WTC11 (cell line): ENCODE measurements around the gene SLC38A8. TPM values are rescaled to one million over a fixed set of nuclear protein-coding genes. Genes with fewer than 3 reads are reported as not detected.

Experiments
- ATAC-seq: fragments of 200-7000 bp; cut with Tn5 transposase; 2 replicates; pipeline ENCODE4 v1.10.0; 2021; ENCODE audit warnings: mild to moderate bottlenecking, moderate library complexity
- CTCF ChIA-PET: fragments of 300-600 bp; sonication (Branson Sonifier 250); formaldehyde crosslinking; loops from one replicate; lab custom pipeline; 2021; ENCODE audit warnings: antibody characterized with exemption; lab: Charles Lee
- POLR2A ChIA-PET: fragments of 350-600 bp; sonication (Branson Sonifier 250); formaldehyde crosslinking; loops from one replicate; lab custom pipeline; 2021; ENCODE audit warnings: antibody characterized with exemption; lab: Charles Lee
- DNase-seq: peaks from one replicate; pipeline ENCODE4 v3.0.0; 2021; ENCODE audit warnings: low spot score
- H3K27ac Mint-ChIP-seq: 2 replicates; pipeline ENCODE4 v1.8.0; 2021; ENCODE audit warnings: mixed read lengths
- H3K27me3 Mint-ChIP-seq: 2 replicates; pipeline ENCODE4 v1.8.0; 2021; ENCODE audit warnings: low read depth, mild to moderate bottlenecking, moderate library complexity, mixed read lengths
- H3K36me3 Mint-ChIP-seq: 2 replicates; pipeline ENCODE4 v1.8.0; 2021; ENCODE audit warnings: mixed read lengths
- H3K4me1 Mint-ChIP-seq: 2 replicates; pipeline ENCODE4 v1.8.0; 2022; ENCODE audit warnings: mixed read lengths
- H3K4me3 Mint-ChIP-seq: 2 replicates; pipeline ENCODE4 v1.8.0; 2021; ENCODE audit warnings: mild to moderate bottlenecking, moderate library complexity, mixed read lengths
- H3K9me3 Mint-ChIP-seq: 2 replicates; pipeline ENCODE4 v1.8.0; 2021; ENCODE audit warnings: mixed read lengths
- CREB1 ChIP-seq: sonication (generic); formaldehyde crosslinking; IDR thresholded peaks from 2 replicates; pipeline ENCODE4 v1.8.0; 2023; ENCODE audit warnings: mild to moderate bottlenecking, missing genetic modification reagents
- JUN ChIP-seq: sonication (generic); formaldehyde crosslinking; IDR thresholded peaks from 2 replicates; pipeline ENCODE4 v1.8.0; 2023; ENCODE audit warnings: mild to moderate bottlenecking, missing genetic modification reagents
- KAT7 ChIP-seq: sonication (generic); formaldehyde crosslinking; IDR thresholded peaks from 2 replicates; pipeline ENCODE4 v1.8.1; 2023; ENCODE audit warnings: missing genetic modification reagents, mild to moderate bottlenecking, borderline replicate concordance
- MXD4 ChIP-seq: fragments of 250-450 bp; sonication (Bioruptor Pico); IDR thresholded peaks from 2 replicates; pipeline ENCODE4 v1.8.0; 2021; ENCODE audit warnings: mild to moderate bottlenecking, moderate library complexity, borderline replicate concordance
- NFATC4 ChIP-seq: fragments of 250-450 bp; sonication (Bioruptor Pico); IDR thresholded peaks from 2 replicates; pipeline ENCODE4 v1.9.0; 2021; ENCODE audit warnings: mild to moderate bottlenecking
- NFE2L1 ChIP-seq: sonication (generic); formaldehyde crosslinking; IDR thresholded peaks from 2 replicates; pipeline ENCODE4 v1.8.1; 2023; ENCODE audit warnings: missing genetic modification reagents
- RORB ChIP-seq: fragments of 250-450 bp; sonication (Bioruptor Pico); IDR thresholded peaks from 2 replicates; pipeline ENCODE4 v1.9.0; 2021; ENCODE audit warnings: mild to moderate bottlenecking
- ZNF138 ChIP-seq: sonication (generic); formaldehyde crosslinking; conservative IDR thresholded peaks from 2 replicates; pipeline ENCODE4 v1.8.1; 2022; ENCODE audit warnings: mild to moderate bottlenecking, moderate library complexity, missing genetic modification reagents
- ZNF232 ChIP-seq: sonication (generic); formaldehyde crosslinking; IDR thresholded peaks from 2 replicates; pipeline ENCODE4 v1.8.0; 2022; ENCODE audit warnings: mild to moderate bottlenecking, missing genetic modification reagents
- ZNF423 ChIP-seq: fragments of 250-450 bp; sonication (Bioruptor Pico); IDR thresholded peaks from 2 replicates; pipeline ENCODE4 v2.1.2; 2022; ENCODE audit warnings: mild to moderate bottlenecking, moderate library complexity
- ZNF671 ChIP-seq: fragments of 250-450 bp; sonication (Bioruptor Pico); IDR thresholded peaks from 2 replicates; pipeline ENCODE4 v1.8.0; 2021; ENCODE audit warnings: mild to moderate bottlenecking
- total RNA-seq: library from RNA; stranded (reverse); gene quantifications from 3 replicates; pipeline ENCODE4 v1.2.3, GENCODE V29; 2021
- TF ChIP-seq, protein P1 (sequence below): fragments of 250-450 bp; sonication (Bioruptor Pico); IDR thresholded peaks from 2 replicates; pipeline ENCODE4 v1.9.0; 2021; ENCODE audit warnings: mild to moderate bottlenecking, borderline replicate concordance
- TF ChIP-seq, protein P2 (sequence below): sonication (generic); formaldehyde crosslinking; IDR thresholded peaks from 2 replicates; pipeline ENCODE4 v1.8.1; 2023; ENCODE audit warnings: mild to moderate bottlenecking, missing genetic modification reagents
- TF ChIP-seq, protein P3 (sequence below): sonication (generic); formaldehyde crosslinking; IDR thresholded peaks from 2 replicates; pipeline ENCODE4 v1.8.1; 2022; ENCODE audit warnings: missing genetic modification reagents, borderline replicate concordance
- TF ChIP-seq, protein P4 (sequence below): fragments of 250-450 bp; sonication (Bioruptor Pico); IDR thresholded peaks from 2 replicates; pipeline ENCODE4 v1.9.0; 2021; ENCODE audit warnings: moderate library complexity, mild to moderate bottlenecking, inconsistent platforms, borderline replicate concordance
- TF ChIP-seq, protein P5 (sequence below): sonication (generic); formaldehyde crosslinking; IDR thresholded peaks from 2 replicates; pipeline ENCODE4 v1.8.1; 2023; ENCODE audit warnings: mild to moderate bottlenecking, missing genetic modification reagents, moderate library complexity
- TF ChIP-seq, protein P6 (sequence below): sonication (generic); formaldehyde crosslinking; IDR thresholded peaks from 2 replicates; pipeline ENCODE4 v1.8.1; 2022; ENCODE audit warnings: low read depth, missing genetic modification reagents, borderline replicate concordance
- TF ChIP-seq, protein P7 (sequence below): sonication (generic); formaldehyde crosslinking; IDR thresholded peaks from 2 replicates; pipeline ENCODE4 v1.8.0; 2023; ENCODE audit warnings: missing genetic modification reagents, mild to moderate bottlenecking, borderline replicate concordance

Gene SLC38A8
- total RNA-seq, 1 experiment from 2014 or later, result not detected

DNA sequence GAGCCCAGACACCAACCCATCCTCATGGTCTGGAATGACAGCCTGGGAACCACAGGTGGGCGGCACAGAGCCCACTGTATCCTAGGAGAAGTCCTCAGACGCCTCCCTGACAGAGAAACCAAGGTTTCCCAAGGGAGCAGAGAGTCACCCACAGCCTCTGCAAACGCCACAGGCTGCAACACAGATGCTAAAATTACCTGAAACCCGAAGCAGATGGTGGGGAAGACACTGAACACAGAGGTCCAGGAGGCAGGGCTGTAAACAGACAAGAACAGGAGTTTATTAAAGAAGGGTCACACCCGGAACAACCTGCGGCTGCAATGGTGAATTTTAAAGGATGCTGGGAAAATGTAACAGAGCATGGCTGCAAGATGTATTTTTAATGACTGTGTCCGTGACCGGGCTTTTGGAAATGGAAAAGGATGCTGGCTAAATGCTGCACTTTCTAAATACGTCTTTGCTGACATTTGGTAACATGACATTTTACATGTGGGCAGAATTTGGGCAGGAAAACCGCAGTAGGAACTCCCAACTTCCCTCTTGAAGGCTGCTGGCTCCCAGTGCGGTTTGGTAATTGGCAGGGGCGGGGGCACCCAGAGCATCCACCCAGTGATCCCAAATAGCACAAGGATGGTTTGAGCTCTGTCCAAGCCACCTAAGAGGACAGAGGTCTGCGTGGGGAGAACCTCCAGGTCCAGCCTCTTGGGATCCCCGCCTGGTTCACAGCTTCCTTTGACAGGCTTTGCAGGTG, 13.1 kb downstream of the SLC38A8 start:
- no peak for ATAC-seq
- no peaks in the 10 kb centered on the region for H3K27me3 Mint-ChIP-seq
- no peak overlapping the region for H3K4me3 Mint-ChIP-seq
- no peak overlapping the region for H3K27ac Mint-ChIP-seq
- H3K4me1 Mint-ChIP-seq, result peaks cover 9% of the 10 kb centered on the region; the same call in 1 of the 2 replicates
- no peaks in the 10 kb centered on the region for H3K36me3 Mint-ChIP-seq
- DNase-seq, result no peak
- H3K9me3 Mint-ChIP-seq, result no peaks in the 10 kb centered on the region
- ChIA-PET POLR2A (interaction anchor here (0.6 kb wide), 1 partner anchor 11 kb away, joined by 6 read pairs; no protein-coding TSS in a partner anchor), CTCF (interaction anchor here (1.0 to 1.3 kb wide), 2 partner anchors 15 to 16 kb away, joined by 3 to 4 read pairs; no protein-coding TSS in a partner anchor)
- no peak for TF ChIP-seq ZNF671 (CRISPR knock-in tag)
- TF ChIP-seq, protein P1, sequence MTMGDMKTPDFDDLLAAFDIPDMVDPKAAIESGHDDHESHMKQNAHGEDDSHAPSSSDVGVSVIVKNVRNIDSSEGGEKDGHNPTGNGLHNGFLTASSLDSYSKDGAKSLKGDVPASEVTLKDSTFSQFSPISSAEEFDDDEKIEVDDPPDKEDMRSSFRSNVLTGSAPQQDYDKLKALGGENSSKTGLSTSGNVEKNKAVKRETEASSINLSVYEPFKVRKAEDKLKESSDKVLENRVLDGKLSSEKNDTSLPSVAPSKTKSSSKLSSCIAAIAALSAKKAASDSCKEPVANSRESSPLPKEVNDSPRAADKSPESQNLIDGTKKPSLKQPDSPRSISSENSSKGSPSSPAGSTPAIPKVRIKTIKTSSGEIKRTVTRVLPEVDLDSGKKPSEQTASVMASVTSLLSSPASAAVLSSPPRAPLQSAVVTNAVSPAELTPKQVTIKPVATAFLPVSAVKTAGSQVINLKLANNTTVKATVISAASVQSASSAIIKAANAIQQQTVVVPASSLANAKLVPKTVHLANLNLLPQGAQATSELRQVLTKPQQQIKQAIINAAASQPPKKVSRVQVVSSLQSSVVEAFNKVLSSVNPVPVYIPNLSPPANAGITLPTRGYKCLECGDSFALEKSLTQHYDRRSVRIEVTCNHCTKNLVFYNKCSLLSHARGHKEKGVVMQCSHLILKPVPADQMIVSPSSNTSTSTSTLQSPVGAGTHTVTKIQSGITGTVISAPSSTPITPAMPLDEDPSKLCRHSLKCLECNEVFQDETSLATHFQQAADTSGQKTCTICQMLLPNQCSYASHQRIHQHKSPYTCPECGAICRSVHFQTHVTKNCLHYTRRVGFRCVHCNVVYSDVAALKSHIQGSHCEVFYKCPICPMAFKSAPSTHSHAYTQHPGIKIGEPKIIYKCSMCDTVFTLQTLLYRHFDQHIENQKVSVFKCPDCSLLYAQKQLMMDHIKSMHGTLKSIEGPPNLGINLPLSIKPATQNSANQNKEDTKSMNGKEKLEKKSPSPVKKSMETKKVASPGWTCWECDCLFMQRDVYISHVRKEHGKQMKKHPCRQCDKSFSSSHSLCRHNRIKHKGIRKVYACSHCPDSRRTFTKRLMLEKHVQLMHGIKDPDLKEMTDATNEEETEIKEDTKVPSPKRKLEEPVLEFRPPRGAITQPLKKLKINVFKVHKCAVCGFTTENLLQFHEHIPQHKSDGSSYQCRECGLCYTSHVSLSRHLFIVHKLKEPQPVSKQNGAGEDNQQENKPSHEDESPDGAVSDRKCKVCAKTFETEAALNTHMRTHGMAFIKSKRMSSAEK (CRISPR knock-in tag), result no peak
- no peak for TF ChIP-seq MXD4 (CRISPR knock-in tag)
- no peak for TF ChIP-seq ZNF138 (CRISPR knock-in tag)
- TF ChIP-seq, protein P2, sequence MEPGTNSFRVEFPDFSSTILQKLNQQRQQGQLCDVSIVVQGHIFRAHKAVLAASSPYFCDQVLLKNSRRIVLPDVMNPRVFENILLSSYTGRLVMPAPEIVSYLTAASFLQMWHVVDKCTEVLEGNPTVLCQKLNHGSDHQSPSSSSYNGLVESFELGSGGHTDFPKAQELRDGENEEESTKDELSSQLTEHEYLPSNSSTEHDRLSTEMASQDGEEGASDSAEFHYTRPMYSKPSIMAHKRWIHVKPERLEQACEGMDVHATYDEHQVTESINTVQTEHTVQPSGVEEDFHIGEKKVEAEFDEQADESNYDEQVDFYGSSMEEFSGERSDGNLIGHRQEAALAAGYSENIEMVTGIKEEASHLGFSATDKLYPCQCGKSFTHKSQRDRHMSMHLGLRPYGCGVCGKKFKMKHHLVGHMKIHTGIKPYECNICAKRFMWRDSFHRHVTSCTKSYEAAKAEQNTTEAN (CRISPR knock-in tag), result no peak
- no peak for TF ChIP-seq KAT7 (CRISPR knock-in tag)
- no peak for TF ChIP-seq ZNF232
- no peak for TF ChIP-seq RORB (CRISPR knock-in tag)
- no peak for TF ChIP-seq JUN (CRISPR knock-in tag)
- TF ChIP-seq, protein P3, sequence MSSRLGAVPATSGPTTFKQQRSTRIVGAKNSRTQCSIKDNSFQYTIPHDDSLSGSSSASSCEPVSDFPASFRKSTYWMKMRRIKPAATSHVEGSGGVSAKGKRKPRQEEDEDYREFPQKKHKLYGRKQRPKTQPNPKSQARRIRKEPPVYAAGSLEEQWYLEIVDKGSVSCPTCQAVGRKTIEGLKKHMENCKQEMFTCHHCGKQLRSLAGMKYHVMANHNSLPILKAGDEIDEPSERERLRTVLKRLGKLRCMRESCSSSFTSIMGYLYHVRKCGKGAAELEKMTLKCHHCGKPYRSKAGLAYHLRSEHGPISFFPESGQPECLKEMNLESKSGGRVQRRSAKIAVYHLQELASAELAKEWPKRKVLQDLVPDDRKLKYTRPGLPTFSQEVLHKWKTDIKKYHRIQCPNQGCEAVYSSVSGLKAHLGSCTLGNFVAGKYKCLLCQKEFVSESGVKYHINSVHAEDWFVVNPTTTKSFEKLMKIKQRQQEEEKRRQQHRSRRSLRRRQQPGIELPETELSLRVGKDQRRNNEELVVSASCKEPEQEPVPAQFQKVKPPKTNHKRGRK (CRISPR knock-in tag), result no peak
- no peak for TF ChIP-seq NFATC4
- no peak for TF ChIP-seq CREB1 (CRISPR knock-in tag)
- TF ChIP-seq, protein P4, sequence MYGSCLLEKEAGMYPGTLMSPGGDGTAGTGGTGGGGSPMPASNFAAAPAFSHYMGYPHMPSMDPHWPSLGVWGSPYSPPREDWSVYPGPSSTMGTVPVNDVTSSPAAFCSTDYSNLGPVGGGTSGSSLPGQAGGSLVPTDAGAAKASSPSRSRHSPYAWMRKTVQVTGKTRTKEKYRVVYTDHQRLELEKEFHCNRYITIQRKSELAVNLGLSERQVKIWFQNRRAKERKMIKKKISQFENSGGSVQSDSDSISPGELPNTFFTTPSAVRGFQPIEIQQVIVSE, result no peak
- TF ChIP-seq, protein P5, sequence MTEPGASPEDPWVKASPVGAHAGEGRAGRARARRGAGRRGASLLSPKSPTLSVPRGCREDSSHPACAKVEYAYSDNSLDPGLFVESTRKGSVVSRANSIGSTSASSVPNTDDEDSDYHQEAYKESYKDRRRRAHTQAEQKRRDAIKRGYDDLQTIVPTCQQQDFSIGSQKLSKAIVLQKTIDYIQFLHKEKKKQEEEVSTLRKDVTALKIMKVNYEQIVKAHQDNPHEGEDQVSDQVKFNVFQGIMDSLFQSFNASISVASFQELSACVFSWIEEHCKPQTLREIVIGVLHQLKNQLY (CRISPR knock-in tag), result no peak
- no peak for TF ChIP-seq ZNF423
- no peak for TF ChIP-seq NFE2L1 (CRISPR knock-in tag)
- TF ChIP-seq, protein P6, sequence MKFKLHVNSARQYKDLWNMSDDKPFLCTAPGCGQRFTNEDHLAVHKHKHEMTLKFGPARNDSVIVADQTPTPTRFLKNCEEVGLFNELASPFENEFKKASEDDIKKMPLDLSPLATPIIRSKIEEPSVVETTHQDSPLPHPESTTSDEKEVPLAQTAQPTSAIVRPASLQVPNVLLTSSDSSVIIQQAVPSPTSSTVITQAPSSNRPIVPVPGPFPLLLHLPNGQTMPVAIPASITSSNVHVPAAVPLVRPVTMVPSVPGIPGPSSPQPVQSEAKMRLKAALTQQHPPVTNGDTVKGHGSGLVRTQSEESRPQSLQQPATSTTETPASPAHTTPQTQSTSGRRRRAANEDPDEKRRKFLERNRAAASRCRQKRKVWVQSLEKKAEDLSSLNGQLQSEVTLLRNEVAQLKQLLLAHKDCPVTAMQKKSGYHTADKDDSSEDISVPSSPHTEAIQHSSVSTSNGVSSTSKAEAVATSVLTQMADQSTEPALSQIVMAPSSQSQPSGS (CRISPR knock-in tag), result no peak
- TF ChIP-seq, protein P7, sequence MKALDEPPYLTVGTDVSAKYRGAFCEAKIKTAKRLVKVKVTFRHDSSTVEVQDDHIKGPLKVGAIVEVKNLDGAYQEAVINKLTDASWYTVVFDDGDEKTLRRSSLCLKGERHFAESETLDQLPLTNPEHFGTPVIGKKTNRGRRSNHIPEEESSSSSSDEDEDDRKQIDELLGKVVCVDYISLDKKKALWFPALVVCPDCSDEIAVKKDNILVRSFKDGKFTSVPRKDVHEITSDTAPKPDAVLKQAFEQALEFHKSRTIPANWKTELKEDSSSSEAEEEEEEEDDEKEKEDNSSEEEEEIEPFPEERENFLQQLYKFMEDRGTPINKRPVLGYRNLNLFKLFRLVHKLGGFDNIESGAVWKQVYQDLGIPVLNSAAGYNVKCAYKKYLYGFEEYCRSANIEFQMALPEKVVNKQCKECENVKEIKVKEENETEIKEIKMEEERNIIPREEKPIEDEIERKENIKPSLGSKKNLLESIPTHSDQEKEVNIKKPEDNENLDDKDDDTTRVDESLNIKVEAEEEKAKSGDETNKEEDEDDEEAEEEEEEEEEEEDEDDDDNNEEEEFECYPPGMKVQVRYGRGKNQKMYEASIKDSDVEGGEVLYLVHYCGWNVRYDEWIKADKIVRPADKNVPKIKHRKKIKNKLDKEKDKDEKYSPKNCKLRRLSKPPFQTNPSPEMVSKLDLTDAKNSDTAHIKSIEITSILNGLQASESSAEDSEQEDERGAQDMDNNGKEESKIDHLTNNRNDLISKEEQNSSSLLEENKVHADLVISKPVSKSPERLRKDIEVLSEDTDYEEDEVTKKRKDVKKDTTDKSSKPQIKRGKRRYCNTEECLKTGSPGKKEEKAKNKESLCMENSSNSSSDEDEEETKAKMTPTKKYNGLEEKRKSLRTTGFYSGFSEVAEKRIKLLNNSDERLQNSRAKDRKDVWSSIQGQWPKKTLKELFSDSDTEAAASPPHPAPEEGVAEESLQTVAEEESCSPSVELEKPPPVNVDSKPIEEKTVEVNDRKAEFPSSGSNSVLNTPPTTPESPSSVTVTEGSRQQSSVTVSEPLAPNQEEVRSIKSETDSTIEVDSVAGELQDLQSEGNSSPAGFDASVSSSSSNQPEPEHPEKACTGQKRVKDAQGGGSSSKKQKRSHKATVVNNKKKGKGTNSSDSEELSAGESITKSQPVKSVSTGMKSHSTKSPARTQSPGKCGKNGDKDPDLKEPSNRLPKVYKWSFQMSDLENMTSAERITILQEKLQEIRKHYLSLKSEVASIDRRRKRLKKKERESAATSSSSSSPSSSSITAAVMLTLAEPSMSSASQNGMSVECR (CRISPR knock-in tag), result no peak
